ENCODE results near the gene NR2F2. TPM values are rescaled to one million over a fixed set of nuclear protein-coding genes. Genes with fewer than 3 reads are reported as not detected.

The NR2F2 gene
- total and polyA plus RNA-seq, 2 donors (not counting 1 experiment from before 2014, with no cell fraction given): not detected

DNA sequence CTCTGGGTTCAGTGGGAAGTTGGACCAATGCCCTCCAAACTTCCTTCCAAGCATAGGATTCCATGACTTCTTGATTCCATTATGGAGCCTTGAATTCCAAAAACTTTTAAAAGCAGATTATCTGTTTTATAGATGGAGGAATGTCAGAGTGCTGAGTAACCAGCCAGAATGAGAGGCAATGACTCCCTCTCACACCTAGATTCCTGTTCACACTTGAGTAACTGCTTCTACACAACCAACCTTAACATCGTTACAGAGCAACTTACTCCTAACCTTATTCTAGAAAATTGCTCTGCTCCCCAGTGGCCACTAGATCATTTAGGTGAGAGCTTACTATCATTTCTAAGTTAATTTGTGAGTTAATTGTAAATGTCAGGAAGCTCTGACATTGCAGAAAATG, 24.2 kb upstream of the NR2F2 start:
- ChIA-PET CTCF (no interaction called here), POLR2A (no interaction called here)
- no CpG with 5 or more reads among the region's 1 CpG for WGBS (ENCODE audit: insufficient coverage)
- Histone ChIP-seq H2AFZ (ENCODE audit: insufficient read depth, low read depth, low read length, poor library complexity, severe bottlenecking) (no peak overlapping the region), H3K27ac (ENCODE audit: low read length in 2 of 2) (no peak overlapping the region), H3K4me3 (ENCODE audit: control extremely low read depth in 1 of 5, extremely low read depth in 1 of 5, insufficient read depth in 1 of 5, low read depth in 2 of 5, low read length in 4 of 5) (no peak overlapping the region), H3K4me2 (replicated peaks; ENCODE audit: low read depth, low read length, poor library complexity, severe bottlenecking) (no peak overlapping the region), H3K4me1 (ENCODE audit: control insufficient read depth in 2 of 2, insufficient read depth in 2 of 2, low read length in 2 of 2) (no peaks in the 10 kb centered on the region), H4K20me1 (ENCODE audit: control insufficient read depth, insufficient read depth, low read length, poor library complexity, severe bottlenecking) (no peaks in the 10 kb centered on the region), H3K9ac (ENCODE audit: low read length) (no peak overlapping the region), H3K9me3 (ENCODE audit: control extremely low read depth in 1 of 3, control insufficient read depth in 2 of 3, insufficient read depth in 1 of 3, low read length in 2 of 3) (no peaks in the 10 kb centered on the region), H3K36me3 (replicated peaks in 1 of 2; ENCODE audit: control extremely low read depth in 1 of 2, control insufficient read depth in 1 of 2, extremely low read depth in 1 of 2, insufficient read depth in 2 of 2, low read length in 1 of 2) (no peaks in the 10 kb centered on the region), H3K79me2 (ENCODE audit: control insufficient read depth, insufficient read depth, low read length) (no peaks in the 10 kb centered on the region), H3K27me3 (replicated peaks in 1 of 4; ENCODE audit: control extremely low read depth in 1 of 4, control insufficient read depth in 3 of 4, insufficient read depth in 4 of 4, low read length in 3 of 4) (no peaks in the 10 kb centered on the region)
- intact Hi-C loops (cut with micrococcal nuclease): no loop called here
- Mint-ChIP-seq H3K27me3 (no peaks in the 10 kb centered on the region), H3K27ac (no peak overlapping the region), H3K9me3 (ENCODE audit: insufficient read depth) (no peaks in the 10 kb centered on the region), H3K4me1 (no peaks in the 10 kb centered on the region), H3K4me3 (no peak overlapping the region)
- ATAC-seq (ENCODE audit: low read depth) (no peak), DNase-seq (no peak)
- TF ChIP-seq CTCF (IDR thresholded peaks at IDR 0.05): no peak
- no peak for TF ChIP-seq EZH2 (IDR thresholded peaks at IDR 0.05; ENCODE audit: borderline replicate concordance, insufficient read depth, low read depth, low read length, poor library complexity, severe bottlenecking)

GRCh38 chr15:96307856-96308394, 22.6 kb upstream of the NR2F2 start:
- no peak overlapping the region for H3K4me3 ChIP-seq (ENCODE audit: control extremely low read depth in 1 of 5, extremely low read depth in 1 of 5, insufficient read depth in 1 of 5, low read depth in 2 of 5, low read length in 4 of 5)
- Mint-ChIP-seq H3K27ac (no peak overlapping the region), H3K4me3 (no peak overlapping the region), H3K4me1 (no peaks in the 10 kb centered on the region), H3K27me3 (no peaks in the 10 kb centered on the region), H3K9me3 (ENCODE audit: insufficient read depth) (no peaks in the 10 kb centered on the region)
- H3K4me1 ChIP-seq (ENCODE audit: control insufficient read depth in 2 of 2, insufficient read depth in 2 of 2, low read length in 2 of 2): no peaks in the 10 kb centered on the region
- ATAC-seq (ENCODE audit: low read depth) (no peak), DNase-seq (no peak)
- 100% methylated on average over 1 of the region's 5 CpGs for WGBS (ENCODE audit: insufficient coverage)
- no peaks in the 10 kb centered on the region for H3K27me3 ChIP-seq (replicated peaks in 1 of 4; ENCODE audit: control extremely low read depth in 1 of 4, control insufficient read depth in 3 of 4, insufficient read depth in 4 of 4, low read length in 3 of 4)
- no peak overlapping the region for H3K27ac ChIP-seq (ENCODE audit: low read length in 2 of 2)
- intact Hi-C loops (cut with micrococcal nuclease): no loop called here
- no peak for TF ChIP-seq EZH2 (IDR thresholded peaks at IDR 0.05; ENCODE audit: borderline replicate concordance, insufficient read depth, low read depth, low read length, poor library complexity, severe bottlenecking)
- no peak for TF ChIP-seq CTCF (IDR thresholded peaks at IDR 0.05)
- no peak overlapping the region for H2AFZ ChIP-seq (ENCODE audit: insufficient read depth, low read depth, low read length, poor library complexity, severe bottlenecking)
- no peaks in the 10 kb centered on the region for H3K79me2 ChIP-seq (ENCODE audit: control insufficient read depth, insufficient read depth, low read length)
- POLR2A ChIA-PET: no interaction called here
- CTCF ChIA-PET: no interaction called here
- H3K36me3 ChIP-seq (replicated peaks in 1 of 2; ENCODE audit: control extremely low read depth in 1 of 2, control insufficient read depth in 1 of 2, extremely low read depth in 1 of 2, insufficient read depth in 2 of 2, low read length in 1 of 2): no peaks in the 10 kb centered on the region
- no peaks in the 10 kb centered on the region for H4K20me1 ChIP-seq (ENCODE audit: control insufficient read depth, insufficient read depth, low read length, poor library complexity, severe bottlenecking)
- no peaks in the 10 kb centered on the region for H3K9me3 ChIP-seq (ENCODE audit: control extremely low read depth in 1 of 3, control insufficient read depth in 2 of 3, insufficient read depth in 1 of 3, low read length in 2 of 3)
- no peak overlapping the region for H3K4me2 ChIP-seq (replicated peaks; ENCODE audit: low read depth, low read length, poor library complexity, severe bottlenecking)
- no peak overlapping the region for H3K9ac ChIP-seq (ENCODE audit: low read length)
